ENCODE data around the gene GALNS. TPM values are rescaled to one million over a fixed set of nuclear protein-coding genes. Genes with fewer than 3 reads are reported as not detected.

The GALNS gene
- total and polyA plus RNA-seq, 2 of the 13 experiments (the other 11 are each of a cell fraction or from before 2014, with no cell fraction given) = 9.2 to 9.8 TPM

DNA sequence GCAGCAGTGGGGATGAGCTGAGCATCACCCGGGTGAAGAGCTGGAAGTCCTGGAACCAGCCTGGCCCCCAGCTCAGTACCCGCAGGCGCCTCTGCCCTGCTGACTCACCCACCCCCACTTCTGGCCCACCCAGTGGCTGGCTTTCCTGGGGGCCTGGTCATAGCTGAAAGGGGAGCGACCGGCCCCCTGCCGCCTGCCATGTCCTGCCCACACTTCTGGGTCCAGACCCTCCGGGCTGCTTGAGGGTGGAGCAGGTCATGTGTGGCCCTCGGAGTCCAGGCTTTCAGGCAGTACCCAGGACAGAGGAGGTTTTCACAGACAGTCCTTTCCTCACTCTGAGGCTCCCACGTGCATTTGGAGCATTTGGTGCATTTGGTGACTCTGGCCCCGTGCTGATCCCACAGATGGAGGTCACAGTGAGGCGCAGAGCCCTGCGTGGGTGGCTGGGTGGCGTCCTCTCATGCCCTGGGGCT, 64.6 kb downstream of the GALNS start (continued):
- TF ChIP-seq, protein P1, sequence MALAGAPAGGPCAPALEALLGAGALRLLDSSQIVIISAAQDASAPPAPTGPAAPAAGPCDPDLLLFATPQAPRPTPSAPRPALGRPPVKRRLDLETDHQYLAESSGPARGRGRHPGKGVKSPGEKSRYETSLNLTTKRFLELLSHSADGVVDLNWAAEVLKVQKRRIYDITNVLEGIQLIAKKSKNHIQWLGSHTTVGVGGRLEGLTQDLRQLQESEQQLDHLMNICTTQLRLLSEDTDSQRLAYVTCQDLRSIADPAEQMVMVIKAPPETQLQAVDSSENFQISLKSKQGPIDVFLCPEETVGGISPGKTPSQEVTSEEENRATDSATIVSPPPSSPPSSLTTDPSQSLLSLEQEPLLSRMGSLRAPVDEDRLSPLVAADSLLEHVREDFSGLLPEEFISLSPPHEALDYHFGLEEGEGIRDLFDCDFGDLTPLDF (CRISPR knock-in tag; IDR thresholded peaks at IDR 0.05) = no peak
- TF ChIP-seq, protein P2, sequence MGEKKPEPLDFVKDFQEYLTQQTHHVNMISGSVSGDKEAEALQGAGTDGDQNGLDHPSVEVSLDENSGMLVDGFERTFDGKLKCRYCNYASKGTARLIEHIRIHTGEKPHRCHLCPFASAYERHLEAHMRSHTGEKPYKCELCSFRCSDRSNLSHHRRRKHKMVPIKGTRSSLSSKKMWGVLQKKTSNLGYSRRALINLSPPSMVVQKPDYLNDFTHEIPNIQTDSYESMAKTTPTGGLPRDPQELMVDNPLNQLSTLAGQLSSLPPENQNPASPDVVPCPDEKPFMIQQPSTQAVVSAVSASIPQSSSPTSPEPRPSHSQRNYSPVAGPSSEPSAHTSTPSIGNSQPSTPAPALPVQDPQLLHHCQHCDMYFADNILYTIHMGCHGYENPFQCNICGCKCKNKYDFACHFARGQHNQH (CRISPR knock-in tag; IDR thresholded peaks at IDR 0.05) = no peak
- no peak for TF ChIP-seq ZNF883 (CRISPR knock-in tag; IDR thresholded peaks at IDR 0.05; ENCODE audit: not compliant biosample characterization)
- 0 out of 2 replicates have a peak, but pooled peaks have one; percentile 5 for TF ChIP-seq ZNF121 (CRISPR knock-in tag; IDR thresholded peaks at IDR 0.05)
- no peak for TF ChIP-seq REPIN1 (CRISPR knock-in tag; IDR thresholded peaks at IDR 0.05; ENCODE audit: borderline replicate concordance, low read depth)

DNA sequence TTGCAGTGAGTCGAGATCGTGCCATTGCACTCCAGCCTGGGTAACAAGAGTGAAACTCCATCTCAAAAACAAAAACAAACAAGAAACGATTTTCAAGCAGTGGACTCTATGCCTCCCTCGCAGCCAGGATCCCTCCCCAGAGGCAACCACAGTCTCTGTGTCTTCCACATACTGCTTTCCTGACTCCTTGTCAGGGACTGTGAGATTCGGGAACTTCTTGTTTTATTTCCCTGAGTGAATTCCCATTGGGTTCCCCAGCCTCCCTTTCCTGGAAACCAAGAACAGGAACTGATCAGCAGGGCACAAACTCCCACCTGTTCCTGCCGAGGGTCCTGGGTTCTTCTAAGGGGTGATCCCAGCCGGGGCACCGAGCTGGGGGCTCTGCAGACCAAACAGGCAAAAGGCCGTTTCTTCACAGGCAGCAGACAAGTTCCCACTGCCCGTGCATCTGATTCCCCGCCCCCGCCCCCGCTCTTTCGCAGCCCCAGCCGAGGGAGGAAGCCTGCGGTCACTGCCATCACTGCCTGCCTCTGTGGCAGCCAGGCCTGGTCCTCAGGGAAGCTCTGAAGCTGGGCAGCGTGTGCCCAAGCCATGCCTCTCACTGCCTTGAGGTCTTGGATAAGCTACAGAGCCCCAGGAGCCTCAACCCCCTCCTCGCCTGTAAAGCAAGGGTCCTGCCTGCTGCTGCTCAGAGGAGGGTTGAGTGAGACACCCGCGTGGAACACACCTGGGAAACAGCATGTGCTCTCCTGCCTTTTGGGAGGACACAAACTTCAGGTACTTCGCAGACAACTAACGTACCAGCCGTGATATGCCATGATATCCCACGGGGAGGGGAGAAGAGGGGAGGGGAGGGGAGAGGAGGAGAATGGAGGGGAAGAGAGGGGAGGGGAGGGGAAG, 66.2 kb downstream of the GALNS start:
- Histone ChIP-seq H3K9ac (ENCODE audit: insufficient read depth, low read depth, low read length) (peak overlapping the region; percentile 51; the same call in 1 of the 2 replicates), H3K4me3 (replicated peaks in 1 of 3; ENCODE audit: insufficient read depth in 1 of 3, low read depth in 2 of 3, low read length in 3 of 3) (peak overlapping the region; percentile 45 to 62 (median 49)), H3K36me3 (replicated peaks in 1 of 2; ENCODE audit: control insufficient read depth in 1 of 2, insufficient read depth in 2 of 2, low read length in 2 of 2) (no peaks in the 10 kb centered on the region), H2AFZ (ENCODE audit: low read length) (peak overlapping the region; percentile 71), H3K9me3 (ENCODE audit: low read length) (no peaks in the 10 kb centered on the region), H3K27ac (ENCODE audit: extremely low read length, insufficient read depth, low read length) (no peak overlapping the region), H4K20me1 (ENCODE audit: insufficient read depth, low read length) (no peaks in the 10 kb centered on the region), H3K79me2 (ENCODE audit: insufficient read depth, low read length) (no peaks in the 10 kb centered on the region), H3K4me2 (ENCODE audit: low read depth, low read length) (peak overlapping the region; percentile 98), H3K27me3 (ENCODE audit: control insufficient read depth in 1 of 2, insufficient read depth in 2 of 2, low read length in 2 of 2) (peaks cover 1 to 5% of the 10 kb centered on the region in 2 experiments; a peak in 3 of 5 replicates), H3K4me1 (ENCODE audit: insufficient read depth, low read length) (peaks cover 88% of the 10 kb centered on the region)
- intact Hi-C loops (cut with micrococcal nuclease; ENCODE audit: unreplicated experiment) = no loop called here
- in situ Hi-C loops (cut with HindIII; ENCODE audit: extremely low pct_ligation_motif_present, low pct_unique_long_range_greater_than_20kb) = no loop called here
- BruUV-seq (replicated peaks) = no TSS peak
- POLR2A ChIA-PET = no interaction called here
- 4% methylated on average over 20 of the region's 24 CpGs for WGBS (ENCODE audit: low lambda C conversion rate)
- FAIRE-seq (no peak), DNase-seq (ENCODE audit: low spot score) (no peak), ATAC-seq (peak; percentile 12)
- CTCF ChIA-PET (ENCODE audit: low intra/inter-chr PET ratio, low total read pairs) = no interaction called here
- TF ChIP-seq, protein P3, sequence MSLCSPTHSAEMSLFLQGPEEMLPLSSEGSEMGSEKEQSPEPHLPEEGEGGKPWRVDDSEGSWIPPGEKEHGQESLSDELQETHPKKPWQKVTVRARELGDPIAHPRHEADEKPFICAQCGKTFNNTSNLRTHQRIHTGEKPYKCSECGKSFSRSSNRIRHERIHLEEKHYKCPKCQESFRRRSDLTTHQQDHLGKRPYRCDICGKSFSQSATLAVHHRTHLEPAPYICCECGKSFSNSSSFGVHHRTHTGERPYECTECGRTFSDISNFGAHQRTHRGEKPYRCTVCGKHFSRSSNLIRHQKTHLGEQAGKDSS (CRISPR knock-in tag; IDR thresholded peaks at IDR 0.05; ENCODE audit: borderline replicate concordance, low read depth) = no peak
- TF ChIP-seq ZNF747 (CRISPR knock-in tag; IDR thresholded peaks at IDR 0.05; ENCODE audit: borderline replicate concordance) = no peak
- TF ChIP-seq, protein P4, sequence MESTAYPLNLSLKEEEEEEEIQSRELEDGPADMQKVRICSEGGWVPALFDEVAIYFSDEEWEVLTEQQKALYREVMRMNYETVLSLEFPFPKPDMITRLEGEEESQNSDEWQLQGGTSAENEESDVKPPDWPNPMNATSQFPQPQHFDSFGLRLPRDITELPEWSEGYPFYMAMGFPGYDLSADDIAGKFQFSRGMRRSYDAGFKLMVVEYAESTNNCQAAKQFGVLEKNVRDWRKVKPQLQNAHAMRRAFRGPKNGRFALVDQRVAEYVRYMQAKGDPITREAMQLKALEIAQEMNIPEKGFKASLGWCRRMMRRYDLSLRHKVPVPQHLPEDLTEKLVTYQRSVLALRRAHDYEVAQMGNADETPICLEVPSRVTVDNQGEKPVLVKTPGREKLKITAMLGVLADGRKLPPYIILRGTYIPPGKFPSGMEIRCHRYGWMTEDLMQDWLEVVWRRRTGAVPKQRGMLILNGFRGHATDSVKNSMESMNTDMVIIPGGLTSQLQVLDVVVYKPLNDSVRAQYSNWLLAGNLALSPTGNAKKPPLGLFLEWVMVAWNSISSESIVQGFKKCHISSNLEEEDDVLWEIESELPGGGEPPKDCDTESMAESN (CRISPR knock-in tag; conservative IDR thresholded peaks at IDR 0.05) = no peak
- 0 out of 2 replicates have a peak, but pooled peaks have one; percentile 51 for TF ChIP-seq PAX8 (CRISPR knock-in tag; IDR thresholded peaks at IDR 0.05; ENCODE audit: borderline replicate concordance)
- TF ChIP-seq SKI (IDR thresholded peaks at IDR 0.05; ENCODE audit: partially characterized antibody) = no peak
- peak; percentile 78 for TF ChIP-seq MTA1 (CRISPR knock-in tag; IDR thresholded peaks at IDR 0.05; ENCODE audit: borderline replicate concordance)
- TF ChIP-seq, protein P5, sequence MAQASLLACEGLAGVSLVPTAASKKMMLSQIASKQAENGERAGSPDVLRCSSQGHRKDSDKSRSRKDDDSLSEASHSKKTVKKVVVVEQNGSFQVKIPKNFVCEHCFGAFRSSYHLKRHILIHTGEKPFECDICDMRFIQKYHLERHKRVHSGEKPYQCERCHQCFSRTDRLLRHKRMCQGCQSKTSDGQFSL (CRISPR knock-in tag; IDR thresholded peaks at IDR 0.05) = no peak
- TF ChIP-seq, protein P6, sequence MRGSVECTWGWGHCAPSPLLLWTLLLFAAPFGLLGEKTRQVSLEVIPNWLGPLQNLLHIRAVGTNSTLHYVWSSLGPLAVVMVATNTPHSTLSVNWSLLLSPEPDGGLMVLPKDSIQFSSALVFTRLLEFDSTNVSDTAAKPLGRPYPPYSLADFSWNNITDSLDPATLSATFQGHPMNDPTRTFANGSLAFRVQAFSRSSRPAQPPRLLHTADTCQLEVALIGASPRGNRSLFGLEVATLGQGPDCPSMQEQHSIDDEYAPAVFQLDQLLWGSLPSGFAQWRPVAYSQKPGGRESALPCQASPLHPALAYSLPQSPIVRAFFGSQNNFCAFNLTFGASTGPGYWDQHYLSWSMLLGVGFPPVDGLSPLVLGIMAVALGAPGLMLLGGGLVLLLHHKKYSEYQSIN (CRISPR knock-in tag; IDR thresholded peaks at IDR 0.05; ENCODE audit: borderline replicate concordance) = no peak
